GM18861 (cell line): ENCODE measurements around the gene CHDH.

Experiments
- ATAC-seq: cut with Tn5 transposase; IDR thresholded peaks from one replicate; pipeline ENCODE4 v1.9.1; 2021; ENCODE audit not compliant: unreplicated experiment

CHDH gene

GRCh38 chr3:53826048-53826447 lies 20.2 kb downstream of the CHDH start:
- no peak for ATAC-seq

GRCh38 chr3:53824795-53825194 lies 21.4 kb downstream of the CHDH start:
- no peak for ATAC-seq

GRCh38 chr3:53823956-53824657 lies 22.1 kb downstream of the CHDH start:
- ATAC-seq: no peak

GRCh38 chr3:53823026-53823955 lies 22.9 kb downstream of the CHDH start:
- ATAC-seq: no peak

DNA sequence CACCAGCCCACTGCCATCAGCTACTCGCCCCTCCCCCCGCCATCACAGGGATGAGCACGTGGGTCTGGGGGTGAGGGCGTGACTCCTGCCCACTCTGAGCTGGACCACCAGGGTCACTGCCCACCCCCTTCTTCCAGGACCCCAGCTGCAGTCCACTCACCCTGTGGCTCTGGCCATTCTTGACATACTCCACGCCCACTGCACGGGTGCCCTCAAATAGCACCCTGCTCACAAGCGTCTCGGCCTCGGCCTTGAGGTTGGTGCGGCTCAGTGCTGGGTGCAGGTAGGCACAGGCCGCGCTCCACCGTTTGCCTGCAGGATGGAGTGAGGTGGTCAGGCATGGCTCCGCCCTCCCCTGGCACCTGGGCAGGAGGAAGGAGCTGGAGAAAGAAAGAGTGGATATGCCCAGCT lies 23.9 kb downstream of the CHDH start:
- ATAC-seq: no peak

GRCh38 chr3:53821631-53822121 lies 24.5 kb downstream of the CHDH start:
- no peak for ATAC-seq

- no peak for ATAC-seq
These were observed 25.3 kb downstream of the CHDH start for GRCh38 chr3:53820756-53821580.

- ATAC-seq: no peak
These were observed 26.1 kb downstream of the CHDH start for GRCh38 chr3:53820084-53820483.

DNA sequence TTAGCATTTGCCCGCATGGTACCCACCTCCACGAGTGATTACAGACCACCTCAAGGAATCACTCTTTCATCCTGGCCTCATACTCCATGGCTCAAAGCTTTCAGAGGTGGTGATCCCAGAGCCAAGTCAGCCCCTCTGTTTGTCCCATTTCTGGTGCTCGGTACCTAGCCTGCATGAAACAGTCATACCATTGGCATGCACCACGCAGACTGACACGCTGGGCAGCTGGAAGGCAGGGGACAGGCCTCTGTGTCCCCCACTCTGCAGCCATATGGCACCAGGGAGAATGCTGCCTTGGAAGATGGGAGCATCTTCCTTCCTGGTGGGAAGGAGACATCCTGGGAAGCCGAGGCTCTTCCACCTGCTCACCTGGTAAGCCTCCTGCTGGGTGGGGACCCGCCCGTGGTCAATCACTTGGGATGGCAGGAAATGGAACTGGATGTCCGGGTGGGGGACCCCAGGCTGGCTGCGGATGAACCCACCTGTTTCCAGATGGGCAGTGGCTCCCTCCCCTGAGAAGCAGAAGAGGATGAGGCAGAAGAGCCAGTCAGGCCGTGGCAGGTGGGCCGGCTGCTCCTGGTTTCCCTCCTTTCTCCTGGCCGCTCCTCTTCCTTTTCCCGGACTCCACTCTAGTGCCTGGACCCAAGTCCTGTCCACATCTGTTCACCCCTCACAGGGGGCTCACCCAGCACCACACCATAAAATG lies 26.9 kb downstream of the CHDH start:
- no peak for ATAC-seq

DNA sequence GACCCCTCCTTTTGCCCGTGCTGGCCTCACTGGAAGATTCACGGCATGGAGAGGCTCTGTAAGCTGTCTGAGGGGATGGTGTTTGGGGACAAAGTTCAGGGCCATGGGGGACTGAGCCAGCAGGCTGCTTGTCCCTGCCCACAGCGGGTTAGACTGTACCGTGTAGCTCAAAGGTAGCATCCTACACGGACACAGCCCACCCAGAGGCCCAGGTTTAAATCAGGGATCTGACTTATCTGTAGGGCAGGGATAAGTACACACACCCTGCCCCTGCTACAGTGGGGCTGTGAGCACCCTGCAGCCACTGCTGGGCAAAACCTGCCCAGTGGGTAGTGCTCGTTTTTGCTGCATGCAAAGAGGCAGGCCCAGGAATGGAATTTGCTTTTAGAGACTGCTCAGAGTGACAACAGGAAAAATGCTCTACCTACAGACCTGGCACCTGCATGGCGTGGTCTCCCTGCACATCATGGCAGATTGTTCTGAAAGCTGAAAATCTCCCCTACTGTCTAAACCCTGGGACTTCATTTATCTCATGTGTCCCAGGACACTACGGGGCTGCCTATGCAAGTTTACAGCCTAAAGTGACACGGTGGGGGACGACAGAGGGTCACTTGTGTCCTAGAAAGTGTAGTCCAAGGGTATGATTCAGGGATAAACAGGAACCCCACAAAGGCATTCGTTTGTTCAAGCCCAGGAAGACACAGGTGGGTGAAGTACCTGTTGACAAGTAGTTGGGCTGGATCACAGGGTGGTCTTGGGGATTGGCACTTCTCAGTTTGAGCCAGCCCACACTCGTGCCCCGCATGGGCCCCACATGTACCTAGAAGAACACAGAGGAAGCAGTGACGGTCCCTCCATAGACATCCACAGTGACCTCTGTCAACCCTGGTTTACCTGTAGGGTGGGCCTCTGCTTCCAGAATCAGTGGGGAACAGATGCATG lies 27.7 kb downstream of the CHDH start:
- ATAC-seq: no peak

GRCh38 chr3:53817809-53818208 lies 28.4 kb downstream of the CHDH start:
- ATAC-seq: no peak

- no peak for ATAC-seq
These were observed 29.0 kb downstream of the CHDH start for GRCh38 chr3:53817211-53817610.

DNA sequence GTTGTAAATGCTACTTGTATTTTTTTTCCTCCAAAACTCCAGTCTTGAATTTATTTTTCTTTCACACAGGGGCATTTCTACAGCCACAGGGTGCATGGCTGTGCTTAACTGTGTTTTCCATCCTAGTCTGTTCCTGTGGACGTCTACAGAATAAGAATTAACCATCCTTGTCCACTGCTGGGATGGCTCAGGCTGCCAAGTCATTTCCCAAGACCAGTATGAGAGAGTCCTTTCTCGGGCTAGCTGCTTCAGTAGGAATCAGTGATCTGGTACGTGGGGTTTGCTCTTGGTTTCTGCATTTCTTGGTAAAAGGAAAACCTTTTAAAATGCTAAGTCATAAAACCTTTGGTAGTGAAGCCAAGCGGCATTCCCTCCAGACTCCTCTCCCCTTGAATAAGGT lies 29.8 kb downstream of the CHDH start:
- no peak for ATAC-seq

DNA sequence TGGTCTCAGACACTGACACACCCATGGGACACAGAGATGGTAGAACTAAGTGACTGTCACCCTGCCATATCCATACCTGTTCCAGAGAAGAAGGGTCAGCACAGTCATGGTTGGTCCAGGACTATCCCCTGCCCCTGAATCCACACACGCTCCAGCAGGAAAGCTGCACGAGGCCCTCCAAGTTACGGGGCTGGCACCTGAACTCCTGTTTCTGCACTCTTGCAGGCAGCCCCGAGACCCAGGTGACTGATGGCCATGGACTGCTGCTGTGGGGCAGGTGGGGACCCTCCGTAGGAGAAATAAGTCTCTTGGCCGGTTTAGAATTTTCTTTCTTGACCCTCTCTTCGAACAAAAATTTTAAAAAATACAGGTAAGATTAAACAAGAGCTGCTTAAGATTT lies 30.6 kb downstream of the CHDH start:
- ATAC-seq: no peak

DNA sequence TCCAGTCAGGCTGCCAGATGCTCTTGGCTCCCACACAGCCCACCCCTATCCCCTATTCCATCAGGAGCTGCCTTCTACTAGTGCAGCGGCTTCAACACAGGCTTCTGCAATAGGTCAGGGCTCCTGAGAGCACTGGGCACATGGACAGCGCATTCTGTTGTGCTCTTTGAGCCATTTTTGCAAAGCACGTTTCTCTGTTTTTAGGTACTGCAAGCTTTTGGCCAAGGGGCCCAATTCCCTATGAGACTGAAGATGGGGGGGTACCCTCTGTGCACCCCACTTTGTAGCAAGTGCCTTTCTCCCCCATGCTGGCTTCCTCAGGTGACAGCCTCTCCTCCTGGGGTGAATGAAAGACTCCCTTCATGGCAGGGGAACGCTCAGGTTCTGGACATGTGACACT lies 31.2 kb downstream of the CHDH start:
- no peak for ATAC-seq

DNA sequence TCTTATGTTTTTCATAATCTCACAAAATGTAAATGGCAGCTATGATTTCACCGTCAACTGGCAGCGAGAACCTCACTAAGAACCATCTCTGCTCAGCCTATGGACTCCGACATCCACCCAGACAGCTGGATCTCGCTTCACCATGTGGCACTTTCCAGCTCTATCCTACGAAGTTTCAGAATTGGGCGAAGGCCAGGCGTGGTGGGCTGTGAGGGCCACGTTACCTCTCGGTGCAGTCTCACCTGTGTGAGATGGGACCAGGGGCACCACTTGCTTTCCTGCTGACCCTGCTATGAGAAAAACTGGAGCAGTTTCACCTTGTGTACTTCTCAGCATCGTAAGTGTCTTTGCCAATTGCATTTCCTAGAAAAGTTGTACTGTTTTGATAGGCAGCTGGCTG lies 32.3 kb downstream of the CHDH start:
- no peak for ATAC-seq

- ATAC-seq: no peak
These were observed 33.0 kb downstream of the CHDH start for GRCh38 chr3:53813229-53813628.

- no peak for ATAC-seq
These were observed 33.8 kb downstream of the CHDH start for GRCh38 chr3:53812434-53812833.

DNA sequence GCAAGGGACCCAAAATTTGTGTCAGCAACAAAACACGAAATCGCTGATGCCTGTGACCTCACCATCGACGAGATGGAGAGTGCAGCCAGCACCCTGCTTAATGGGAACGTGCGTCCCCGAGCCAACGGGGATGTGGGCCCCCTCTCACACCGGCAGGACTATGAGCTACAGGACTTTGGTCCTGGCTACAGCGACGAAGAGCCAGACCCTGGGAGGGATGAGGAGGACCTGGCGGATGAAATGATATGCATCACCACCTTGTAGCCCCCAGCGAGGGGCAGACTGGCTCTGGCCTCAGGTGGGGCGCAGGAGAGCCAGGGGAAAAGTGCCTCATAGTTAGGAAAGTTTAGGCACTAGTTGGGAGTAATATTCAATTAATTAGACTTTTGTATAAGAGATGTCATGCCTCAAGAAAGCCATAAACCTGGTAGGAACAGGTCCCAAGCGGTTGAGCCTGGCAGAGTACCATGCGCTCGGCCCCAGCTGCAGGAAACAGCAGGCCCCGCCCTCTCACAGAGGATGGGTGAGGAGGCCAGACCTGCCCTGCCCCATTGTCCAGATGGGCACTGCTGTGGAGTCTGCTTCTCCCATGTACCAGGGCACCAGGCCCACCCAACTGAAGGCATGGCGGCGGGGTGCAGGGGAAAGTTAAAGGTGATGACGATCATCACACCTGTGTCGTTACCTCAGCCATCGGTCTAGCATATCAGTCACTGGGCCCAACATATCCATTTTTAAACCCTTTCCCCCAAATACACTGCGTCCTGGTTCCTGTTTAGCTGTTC lies 34.9 kb downstream of the CHDH start:
- ATAC-seq: no peak
